Measurements from ENCODE around the gene RBX1.

- no peak for TF ChIP-seq CTCF (IDR thresholded peaks at IDR 0.05)
- TF ChIP-seq POLR2A (IDR thresholded peaks at IDR 0.05) = no peak
- TF ChIP-seq POLR2AphosphoS5 (IDR thresholded peaks at IDR 0.05; ENCODE audit: insufficient read depth in 1 of 2, low read depth in 1 of 2) = no peak
Observed at GRCh38 chr22:40960145-40960544, 9.0 kb downstream of the RBX1 start.

All from vagina (tissue), 2 donors.